Measurements from ENCODE around the gene SSBP4. TPM values are rescaled to one million over a fixed set of nuclear protein-coding genes. Genes with fewer than 3 reads are reported as not detected.

Gene SSBP4
- total and polyA plus RNA-seq, 9 of the 15 experiments (the other 6 are each of a cell fraction or from before 2014, with no cell fraction given): 1.1 to 189 (median 39.0) TPM

DNA sequence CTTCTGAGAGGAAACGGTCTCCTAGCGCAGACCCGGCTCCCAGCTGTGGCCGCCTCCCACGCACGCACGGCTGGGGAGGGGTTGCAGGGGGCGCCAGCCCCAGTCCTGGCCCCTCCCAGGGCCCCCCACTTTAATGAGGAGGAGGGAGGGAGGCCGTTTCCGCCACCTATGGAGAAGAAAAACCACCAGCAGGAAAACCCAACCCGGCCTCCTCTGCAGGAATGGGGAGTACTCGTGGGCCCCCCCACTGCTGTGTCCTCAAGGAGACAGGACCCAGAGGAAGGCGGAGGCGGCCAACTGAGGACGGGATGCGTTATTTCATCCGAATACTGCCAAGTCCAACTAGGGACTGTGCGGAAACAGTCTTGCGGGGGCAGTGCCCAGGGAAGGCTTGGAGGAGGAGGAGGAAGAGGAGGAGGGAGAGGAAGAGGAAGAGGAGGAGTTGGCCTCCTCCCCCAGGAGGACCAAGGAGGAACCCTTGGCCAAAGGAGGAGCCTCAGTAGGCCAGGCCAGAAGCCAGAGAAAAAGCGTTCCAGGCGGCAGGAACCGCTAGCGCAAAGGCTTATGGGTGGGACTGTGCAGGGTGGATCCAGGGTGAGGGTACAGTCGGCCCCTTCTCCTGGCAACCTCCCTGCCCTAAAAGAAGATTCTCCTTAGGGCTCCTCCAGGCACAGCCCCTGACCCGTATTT lies 3.9 kb upstream of the SSBP4 start:
- Histone ChIP-seq H3K9me3 (replicated peaks; ENCODE audit: control insufficient read depth, insufficient read depth, low read depth, low read length) (no peaks in the 10 kb centered on the region), H4K20me1 (replicated peaks; ENCODE audit: control insufficient read depth, insufficient read depth, low read length) (no peaks in the 10 kb centered on the region), H3K9ac (ENCODE audit: insufficient read depth in 1 of 2, low read depth in 2 of 2, low read length in 2 of 2) (peak overlapping the region; percentile 82 to 93), H3K36me3 (ENCODE audit: control insufficient read depth, insufficient read depth, low read length) (no peaks in the 10 kb centered on the region), H3K4me3 (peak overlapping the region; percentile 42), H3K4me1 (replicated peaks in 1 of 2; ENCODE audit: control insufficient read depth in 2 of 2, insufficient read depth in 2 of 2, low read length in 2 of 2) (peaks cover 41 to 72% of the 10 kb centered on the region in 2 experiments), H3K4me2 (ENCODE audit: insufficient read depth, low read length) (peak overlapping the region; percentile 88), H3K79me2 (ENCODE audit: control insufficient read depth, insufficient read depth, low read length) (peaks cover 26% of the 10 kb centered on the region), H3K27me3 (ENCODE audit: control insufficient read depth in 2 of 2, insufficient read depth in 2 of 2, low read length in 2 of 2) (no peaks in the 10 kb centered on the region), H3K9me1 (ENCODE audit: control insufficient read depth, insufficient read depth, low read length) (no peaks in the 10 kb centered on the region), H3K27ac (ENCODE audit: extremely low read depth, low read depth, low read length) (peak overlapping the region; percentile 97), H2AFZ (ENCODE audit: low read depth, low read length) (peak overlapping the region; percentile 91)
- WGBS (ENCODE audit: insufficient coverage, low coverage, missing lambda C conversion rate): under 1% methylated on average over 24 of the region's 25 CpGs
- BruUV-seq (replicated peaks): no TSS peak
- FAIRE-seq (peak; percentile 85), DNase-seq (ENCODE audit: extremely low read depth in 1 of 4, low spot score in 3 of 4) (peak; percentile 69 to 93 (median 70)), ATAC-seq (peak; percentile 1)
- ChIA-PET CTCF (ENCODE audit: low intra/inter-chr PET ratio) (interaction anchor here (0.8 kb wide), 1 partner anchor 66 kb away, joined by 4 read pairs; no protein-coding TSS in a partner anchor), POLR2A (interaction anchor here (0.5 to 11.1 kb wide), 8 partner anchors 14 to 296 kb away, joined by 3 to 244 read pairs (median 4); partner anchors contain the start of genes GDF15 and JUND)
- in situ Hi-C loops (cut with MboI): loop anchor here (10.0 kb wide), 1 partner anchor 321 kb away; the partner anchor contains the start of gene MAST3
- intact Hi-C loops (cut with micrococcal nuclease): loop anchor here (2.0 to 5.0 kb wide), 2 partner anchors 135 to 213 kb away; partner anchors contain the start of genes JUND and RAB3A
- no peak for TF ChIP-seq EZH2 (IDR thresholded peaks at IDR 0.05; ENCODE audit: borderline replicate concordance, low read depth, low read length)
- no peak for TF ChIP-seq ZFP30 (CRISPR knock-in tag; IDR thresholded peaks at IDR 0.05; ENCODE audit: borderline replicate concordance)
- TF ChIP-seq ZC3H8 (IDR thresholded peaks at IDR 0.05): no peak
- TF ChIP-seq NR2F6 (CRISPR knock-in tag; IDR thresholded peaks at IDR 0.05): no peak
- TF ChIP-seq HDAC6 (IDR thresholded peaks at IDR 0.05; ENCODE audit: low read depth, low read length): no peak
- TF ChIP-seq ZNF668 (CRISPR knock-in tag; IDR thresholded peaks at IDR 0.05): no peak; the same call in 1 of the 2 replicates
- no peak for TF ChIP-seq KLF13 (tag; IDR thresholded peaks at IDR 0.05; ENCODE audit: borderline replicate concordance, low read depth)
- TF ChIP-seq SP2 (IDR thresholded peaks at IDR 0.05; ENCODE audit: extremely low read depth, low read depth, low read length, poor library complexity, severe bottlenecking): no peak
- no peak for TF ChIP-seq ARID2 (IDR thresholded peaks at IDR 0.05)
- TF ChIP-seq, protein P1, sequence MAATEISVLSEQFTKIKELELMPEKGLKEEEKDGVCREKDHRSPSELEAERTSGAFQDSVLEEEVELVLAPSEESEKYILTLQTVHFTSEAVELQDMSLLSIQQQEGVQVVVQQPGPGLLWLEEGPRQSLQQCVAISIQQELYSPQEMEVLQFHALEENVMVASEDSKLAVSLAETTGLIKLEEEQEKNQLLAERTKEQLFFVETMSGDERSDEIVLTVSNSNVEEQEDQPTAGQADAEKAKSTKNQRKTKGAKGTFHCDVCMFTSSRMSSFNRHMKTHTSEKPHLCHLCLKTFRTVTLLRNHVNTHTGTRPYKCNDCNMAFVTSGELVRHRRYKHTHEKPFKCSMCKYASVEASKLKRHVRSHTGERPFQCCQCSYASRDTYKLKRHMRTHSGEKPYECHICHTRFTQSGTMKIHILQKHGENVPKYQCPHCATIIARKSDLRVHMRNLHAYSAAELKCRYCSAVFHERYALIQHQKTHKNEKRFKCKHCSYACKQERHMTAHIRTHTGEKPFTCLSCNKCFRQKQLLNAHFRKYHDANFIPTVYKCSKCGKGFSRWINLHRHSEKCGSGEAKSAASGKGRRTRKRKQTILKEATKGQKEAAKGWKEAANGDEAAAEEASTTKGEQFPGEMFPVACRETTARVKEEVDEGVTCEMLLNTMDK (IDR thresholded peaks at IDR 0.05; ENCODE audit: borderline replicate concordance, insufficient read depth, low read depth, low read length, poor library complexity, severe bottlenecking): no peak

All from K562 (cell line).